Stomach smooth muscle (tissue), 2 donors: ENCODE results near the gene NPL.

Experiments
- H3K27ac ChIP-seq: one replicate; pipeline ENCODE4 v1.7.0; 2013; ENCODE audit warnings: mild to moderate bottlenecking, low read length, inconsistent platforms
- H3K27me3 ChIP-seq, 2 donors: one replicate each; pipeline ENCODE4 v1.7.0; 2013; ENCODE audit warnings: low read length in 2 of 2; ENCODE audit not compliant: insufficient read depth in 2 of 2, control insufficient read depth in 1 of 2
- H3K36me3 ChIP-seq, 2 donors: one replicate each; pipeline ENCODE4 v1.7.0; 2013; ENCODE audit warnings: low read length in 2 of 2; ENCODE audit not compliant: control insufficient read depth in 2 of 2, insufficient read depth in 2 of 2
- H3K4me1 ChIP-seq: one replicate; pipeline ENCODE4 v1.7.0; 2013; ENCODE audit warnings: low read length; ENCODE audit not compliant: control insufficient read depth, insufficient read depth
- H3K4me3 ChIP-seq, 2 donors: one replicate each; pipeline ENCODE4 v1.7.0; 2013; ENCODE audit warnings: low read length in 2 of 2
- H3K9ac ChIP-seq, 2 donors: one replicate each; pipeline ENCODE4 v1.7.0; 2013; ENCODE audit warnings: low read length in 2 of 2, mild to moderate bottlenecking in 1 of 2
- H3K9me3 ChIP-seq, 2 donors: one replicate each; pipeline ENCODE4 v1.7.0; 2013; ENCODE audit warnings: low read length in 2 of 2; ENCODE audit not compliant: control insufficient read depth in 2 of 2
- donor health status: healthy.
- donor health status: Pancreatic carcinoma.

Gene NPL

GRCh38 chr1:182823220-182823619, 33.6 kb downstream of the NPL start:
- Histone ChIP-seq H3K36me3 (peaks cover 4 to 9% of the 10 kb centered on the region in 2 donors), H3K9ac (no peak overlapping the region), H3K27me3 (no peaks in the 10 kb centered on the region), H3K4me3 (no peak overlapping the region), H3K9me3 (no peaks in the 10 kb centered on the region), H3K27ac (no peak overlapping the region), H3K4me1 (no peaks in the 10 kb centered on the region)

GRCh38 chr1:182826892-182827291, 37.3 kb downstream of the NPL start:
- no peaks in the 10 kb centered on the region for H3K4me1 ChIP-seq
- H3K9me3 ChIP-seq: no peaks in the 10 kb centered on the region
- H3K4me3 ChIP-seq: no peak overlapping the region
- H3K27ac ChIP-seq: no peak overlapping the region
- H3K9ac ChIP-seq: no peak overlapping the region
- H3K27me3 ChIP-seq: no peaks in the 10 kb centered on the region
- no peaks in the 10 kb centered on the region for H3K36me3 ChIP-seq

- H3K9ac ChIP-seq: no peak overlapping the region
- no peak overlapping the region for H3K27ac ChIP-seq
- H3K4me3 ChIP-seq: no peak overlapping the region
- no peaks in the 10 kb centered on the region for H3K4me1 ChIP-seq
- H3K27me3 ChIP-seq: no peaks in the 10 kb centered on the region
- H3K9me3 ChIP-seq: no peaks in the 10 kb centered on the region
- H3K36me3 ChIP-seq: no peaks in the 10 kb centered on the region
Observed at GRCh38 chr1:182829285-182829932, 39.8 kb downstream of the NPL start.

GRCh38 chr1:182833271-182833670, 43.7 kb downstream of the NPL start:
- Histone ChIP-seq H3K27ac (no peak overlapping the region), H3K4me1 (no peaks in the 10 kb centered on the region), H3K9me3 (no peaks in the 10 kb centered on the region), H3K4me3 (no peak overlapping the region), H3K27me3 (no peaks in the 10 kb centered on the region), H3K9ac (no peak overlapping the region), H3K36me3 (no peaks in the 10 kb centered on the region)

GRCh38 chr1:182834326-182834725, 44.8 kb downstream of the NPL start:
- Histone ChIP-seq H3K27ac (no peak overlapping the region), H3K27me3 (no peaks in the 10 kb centered on the region)

GRCh38 chr1:182835806-182836205, 46.2 kb downstream of the NPL start:
- no peak overlapping the region for H3K4me3 ChIP-seq
- no peak overlapping the region for H3K9ac ChIP-seq
- H3K36me3 ChIP-seq: no peaks in the 10 kb centered on the region
- H3K4me1 ChIP-seq: peaks cover 6% of the 10 kb centered on the region
- no peaks in the 10 kb centered on the region for H3K9me3 ChIP-seq
- no peaks in the 10 kb centered on the region for H3K27me3 ChIP-seq
- H3K27ac ChIP-seq: no peak overlapping the region

More at GRCh38 chr1:182834326-182834725, 44.8 kb downstream of the NPL start:
- no peak overlapping the region for H3K4me3 ChIP-seq
- H3K9me3 ChIP-seq: no peaks in the 10 kb centered on the region
- H3K9ac ChIP-seq: no peak overlapping the region
- peaks cover 2% of the 10 kb centered on the region for H3K4me1 ChIP-seq
- no peaks in the 10 kb centered on the region for H3K36me3 ChIP-seq

GRCh38 chr1:182839209-182840066, 49.9 kb downstream of the NPL start, which contains the start of gene DHX9:
DHX9 (plus strand) TSS chr1:182839347; CDS start chr1:182842567, 3,220 bp downstream.
- peaks cover 2 to 3% of the 10 kb centered on the region in 2 donors for H3K36me3 ChIP-seq
- peaks cover 10% of the 10 kb centered on the region for H3K4me1 ChIP-seq
- no peaks in the 10 kb centered on the region for H3K27me3 ChIP-seq
- H3K4me3 ChIP-seq: peak within 1 kb of the TSS; percentile 56 to 95
- peak within 1 kb of the TSS; percentile 60 to 73 for H3K9ac ChIP-seq
- no peaks in the 10 kb centered on the region for H3K9me3 ChIP-seq
- H3K27ac ChIP-seq: peak within 1 kb of the TSS; percentile 83

- Histone ChIP-seq H3K4me3 (peak overlapping the region; percentile 60 to 64), H3K4me1 (peaks cover 10% of the 10 kb centered on the region), H3K27ac (peak overlapping the region; percentile 18), H3K27me3 (no peaks in the 10 kb centered on the region), H3K36me3 (peaks cover 9 to 13% of the 10 kb centered on the region in 2 donors), H3K9ac (peak overlapping the region; percentile 11 to 21), H3K9me3 (no peaks in the 10 kb centered on the region)
Observed at GRCh38 chr1:182841368-182841988, 51.9 kb downstream of the NPL start.

- no peak overlapping the region for H3K27ac ChIP-seq
- peaks cover 10% of the 10 kb centered on the region for H3K4me1 ChIP-seq
- H3K9me3 ChIP-seq: no peaks in the 10 kb centered on the region
- peaks cover 9 to 17% of the 10 kb centered on the region in 2 donors for H3K36me3 ChIP-seq
- H3K27me3 ChIP-seq: no peaks in the 10 kb centered on the region
- no peak overlapping the region for H3K9ac ChIP-seq
- peak overlapping the region in 1 of 2 donors; percentile 60 for H3K4me3 ChIP-seq
Observed at GRCh38 chr1:182842265-182842664, 52.7 kb downstream of the NPL start.

- Histone ChIP-seq H3K4me3 (no peak overlapping the region), H3K4me1 (peaks cover 8% of the 10 kb centered on the region), H3K27ac (no peak overlapping the region), H3K9ac (no peak overlapping the region), H3K9me3 (no peaks in the 10 kb centered on the region), H3K27me3 (no peaks in the 10 kb centered on the region), H3K36me3 (peaks cover 16 to 38% of the 10 kb centered on the region in 2 donors)
Observed at GRCh38 chr1:182845379-182845778, 55.8 kb downstream of the NPL start.
